IPS-15b (cell line): ENCODE results near the gene TCF20.

Source experiments
- H3K27me3 ChIP-seq: one replicate; pipeline ENCODE4 v1.6.1; 2013; ENCODE audit warnings: low read length; ENCODE audit not compliant: control insufficient read depth, insufficient read depth
- H3K36me3 ChIP-seq: one replicate; pipeline ENCODE4 v1.6.1; 2013; ENCODE audit warnings: low read length; ENCODE audit not compliant: control insufficient read depth, insufficient read depth
- H3K4me1 ChIP-seq: one replicate; pipeline ENCODE4 v1.6.1; 2013; ENCODE audit warnings: mild to moderate bottlenecking, low read length; ENCODE audit not compliant: control insufficient read depth, insufficient read depth
- H3K4me3 ChIP-seq: one replicate; pipeline ENCODE4 v1.5.1; 2013; ENCODE audit warnings: low read depth, low read length
- H3K9ac ChIP-seq: one replicate; pipeline ENCODE4 v1.6.1; 2013; ENCODE audit warnings: low read depth, mild to moderate bottlenecking, low read length
- H3K9me3 ChIP-seq: one replicate; pipeline ENCODE4 v1.6.1; 2013; ENCODE audit warnings: mild to moderate bottlenecking, low read length; ENCODE audit not compliant: control insufficient read depth, insufficient read depth

The TCF20 gene

GRCh38 chr22:42263944-42264343 is 6.5 kb downstream of the TCF20 start:
- Histone ChIP-seq H3K4me3 (no peak overlapping the region), H3K4me1 (peaks cover 10% of the 10 kb centered on the region), H3K9me3 (no peaks in the 10 kb centered on the region), H3K27me3 (peaks cover 42% of the 10 kb centered on the region), H3K9ac (no peak overlapping the region), H3K36me3 (no peaks in the 10 kb centered on the region)

- Histone ChIP-seq H3K9ac (no peak overlapping the region), H3K27me3 (peaks cover 52% of the 10 kb centered on the region), H3K4me1 (peaks cover 5% of the 10 kb centered on the region), H3K36me3 (no peaks in the 10 kb centered on the region), H3K9me3 (no peaks in the 10 kb centered on the region), H3K4me3 (no peak overlapping the region)
Measured at GRCh38 chr22:42262964-42263363, 7.5 kb downstream of the TCF20 start.

GRCh38 chr22:42261296-42261695 is 9.2 kb downstream of the TCF20 start:
- peaks cover 5% of the 10 kb centered on the region for H3K4me1 ChIP-seq
- H3K9me3 ChIP-seq: no peaks in the 10 kb centered on the region
- peaks cover 54% of the 10 kb centered on the region for H3K27me3 ChIP-seq
- H3K9ac ChIP-seq: no peak overlapping the region
- H3K4me3 ChIP-seq: no peak overlapping the region
- H3K36me3 ChIP-seq: no peaks in the 10 kb centered on the region

- peaks cover 49% of the 10 kb centered on the region for H3K27me3 ChIP-seq
- H3K9me3 ChIP-seq: no peaks in the 10 kb centered on the region
- no peaks in the 10 kb centered on the region for H3K36me3 ChIP-seq
- H3K4me1 ChIP-seq: peaks cover 3% of the 10 kb centered on the region
- H3K9ac ChIP-seq: no peak overlapping the region
- no peak overlapping the region for H3K4me3 ChIP-seq
Measured at GRCh38 chr22:42258126-42258525, 12.3 kb downstream of the TCF20 start.

GRCh38 chr22:42257386-42257785 is 13.1 kb downstream of the TCF20 start:
- H3K4me1 ChIP-seq: peaks cover 3% of the 10 kb centered on the region
- no peaks in the 10 kb centered on the region for H3K9me3 ChIP-seq
- peaks cover 43% of the 10 kb centered on the region for H3K27me3 ChIP-seq
- H3K36me3 ChIP-seq: no peaks in the 10 kb centered on the region
- H3K4me3 ChIP-seq: no peak overlapping the region
- no peak overlapping the region for H3K9ac ChIP-seq

GRCh38 chr22:42256930-42257329 is 13.5 kb downstream of the TCF20 start:
- Histone ChIP-seq H3K27me3 (peaks cover 39% of the 10 kb centered on the region), H3K9me3 (no peaks in the 10 kb centered on the region), H3K4me1 (peaks cover 3% of the 10 kb centered on the region), H3K9ac (no peak overlapping the region), H3K36me3 (no peaks in the 10 kb centered on the region), H3K4me3 (no peak overlapping the region)

GRCh38 chr22:42256220-42256619 is 14.2 kb downstream of the TCF20 start:
- H3K4me1 ChIP-seq: peaks cover 3% of the 10 kb centered on the region
- peaks cover 35% of the 10 kb centered on the region for H3K27me3 ChIP-seq
- H3K9ac ChIP-seq: no peak overlapping the region
- no peaks in the 10 kb centered on the region for H3K9me3 ChIP-seq
- H3K36me3 ChIP-seq: no peaks in the 10 kb centered on the region
- H3K4me3 ChIP-seq: no peak overlapping the region

- Histone ChIP-seq H3K4me1 (no peaks in the 10 kb centered on the region), H3K4me3 (no peak overlapping the region), H3K27me3 (no peaks in the 10 kb centered on the region), H3K36me3 (no peaks in the 10 kb centered on the region), H3K9ac (no peak overlapping the region), H3K9me3 (no peaks in the 10 kb centered on the region)
Measured at GRCh38 chr22:42249831-42250230, 20.6 kb downstream of the TCF20 start.

GRCh38 chr22:42248995-42249394 is 21.5 kb downstream of the TCF20 start:
- H3K4me1 ChIP-seq: no peaks in the 10 kb centered on the region
- H3K4me3 ChIP-seq: no peak overlapping the region
- H3K9me3 ChIP-seq: no peaks in the 10 kb centered on the region
- no peaks in the 10 kb centered on the region for H3K36me3 ChIP-seq
- H3K9ac ChIP-seq: no peak overlapping the region
- no peaks in the 10 kb centered on the region for H3K27me3 ChIP-seq

GRCh38 chr22:42247596-42247995 is 22.9 kb downstream of the TCF20 start:
- Histone ChIP-seq H3K36me3 (no peaks in the 10 kb centered on the region), H3K9ac (no peak overlapping the region), H3K4me3 (no peak overlapping the region), H3K9me3 (no peaks in the 10 kb centered on the region), H3K27me3 (no peaks in the 10 kb centered on the region), H3K4me1 (no peaks in the 10 kb centered on the region)

GRCh38 chr22:42243802-42244060 is 26.7 kb downstream of the TCF20 start:
- no peak overlapping the region for H3K9ac ChIP-seq
- H3K9me3 ChIP-seq: no peaks in the 10 kb centered on the region
- H3K4me3 ChIP-seq: no peak overlapping the region
- H3K27me3 ChIP-seq: no peaks in the 10 kb centered on the region
- H3K4me1 ChIP-seq: no peaks in the 10 kb centered on the region
- no peaks in the 10 kb centered on the region for H3K36me3 ChIP-seq

GRCh38 chr22:42236848-42237247 is 33.6 kb downstream of the TCF20 start:
- peaks cover 5% of the 10 kb centered on the region for H3K4me1 ChIP-seq
- no peak overlapping the region for H3K9ac ChIP-seq
- no peaks in the 10 kb centered on the region for H3K27me3 ChIP-seq
- no peaks in the 10 kb centered on the region for H3K9me3 ChIP-seq
- H3K36me3 ChIP-seq: no peaks in the 10 kb centered on the region
- H3K4me3 ChIP-seq: no peak overlapping the region

- Histone ChIP-seq H3K4me1 (peaks cover 5% of the 10 kb centered on the region), H3K27me3 (no peaks in the 10 kb centered on the region), H3K9me3 (no peaks in the 10 kb centered on the region), H3K4me3 (no peak overlapping the region), H3K9ac (no peak overlapping the region), H3K36me3 (no peaks in the 10 kb centered on the region)
Measured at GRCh38 chr22:42236268-42236667, 34.2 kb downstream of the TCF20 start.
